ENCODE measurements around the gene KIAA1217.

DNA sequence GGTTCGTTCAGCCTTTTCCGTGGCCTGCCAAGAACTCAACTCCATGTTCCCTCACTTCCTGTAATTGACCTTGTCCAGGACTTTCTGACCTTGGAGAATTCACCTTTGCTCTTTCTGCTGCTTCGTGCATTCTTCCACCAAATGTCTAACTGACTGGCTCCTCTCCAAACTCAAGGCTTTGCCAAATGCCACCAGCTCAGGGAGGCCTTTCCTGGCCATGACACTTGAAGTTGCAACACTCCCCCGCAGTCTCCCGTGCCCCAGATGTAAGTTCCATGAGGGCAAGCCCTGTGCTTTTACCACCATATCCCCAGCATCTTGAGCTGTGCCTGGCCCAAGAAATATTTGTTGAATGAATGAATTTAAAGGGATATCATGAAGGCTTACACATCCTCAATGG lies 276.4 kb downstream of the KIAA1217 start:
- TF ChIP-seq, protein P1, sequence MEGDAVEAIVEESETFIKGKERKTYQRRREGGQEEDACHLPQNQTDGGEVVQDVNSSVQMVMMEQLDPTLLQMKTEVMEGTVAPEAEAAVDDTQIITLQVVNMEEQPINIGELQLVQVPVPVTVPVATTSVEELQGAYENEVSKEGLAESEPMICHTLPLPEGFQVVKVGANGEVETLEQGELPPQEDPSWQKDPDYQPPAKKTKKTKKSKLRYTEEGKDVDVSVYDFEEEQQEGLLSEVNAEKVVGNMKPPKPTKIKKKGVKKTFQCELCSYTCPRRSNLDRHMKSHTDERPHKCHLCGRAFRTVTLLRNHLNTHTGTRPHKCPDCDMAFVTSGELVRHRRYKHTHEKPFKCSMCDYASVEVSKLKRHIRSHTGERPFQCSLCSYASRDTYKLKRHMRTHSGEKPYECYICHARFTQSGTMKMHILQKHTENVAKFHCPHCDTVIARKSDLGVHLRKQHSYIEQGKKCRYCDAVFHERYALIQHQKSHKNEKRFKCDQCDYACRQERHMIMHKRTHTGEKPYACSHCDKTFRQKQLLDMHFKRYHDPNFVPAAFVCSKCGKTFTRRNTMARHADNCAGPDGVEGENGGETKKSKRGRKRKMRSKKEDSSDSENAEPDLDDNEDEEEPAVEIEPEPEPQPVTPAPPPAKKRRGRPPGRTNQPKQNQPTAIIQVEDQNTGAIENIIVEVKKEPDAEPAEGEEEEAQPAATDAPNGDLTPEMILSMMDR (IDR thresholded peaks at IDR 0.05; ENCODE audit: low read depth, low read length): no peak
- TF ChIP-seq EZH2phosphoT487 (IDR thresholded peaks at IDR 0.05; ENCODE audit: low read depth): no peak
